Activated CD8-positive, alpha-beta memory T cell treated with anti-CD3 and anti-CD28 coated beads for 24 hours (primary cell): ENCODE results near the gene WWOX.
"Not testable (repeated sequence)": the region's sequence is repeated elsewhere in the genome, so short reads cannot be mapped to it uniquely, and the experiment has no call there.

ENCODE experiments used
- DNase-seq: peaks from one replicate; pipeline ENCODE4 v3.0.0-alpha.2; 2020

The WWOX gene

GRCh38 chr16:78669994-78670393 lies 570.5 kb downstream of the WWOX start:
- no peak for DNase-seq

DNA sequence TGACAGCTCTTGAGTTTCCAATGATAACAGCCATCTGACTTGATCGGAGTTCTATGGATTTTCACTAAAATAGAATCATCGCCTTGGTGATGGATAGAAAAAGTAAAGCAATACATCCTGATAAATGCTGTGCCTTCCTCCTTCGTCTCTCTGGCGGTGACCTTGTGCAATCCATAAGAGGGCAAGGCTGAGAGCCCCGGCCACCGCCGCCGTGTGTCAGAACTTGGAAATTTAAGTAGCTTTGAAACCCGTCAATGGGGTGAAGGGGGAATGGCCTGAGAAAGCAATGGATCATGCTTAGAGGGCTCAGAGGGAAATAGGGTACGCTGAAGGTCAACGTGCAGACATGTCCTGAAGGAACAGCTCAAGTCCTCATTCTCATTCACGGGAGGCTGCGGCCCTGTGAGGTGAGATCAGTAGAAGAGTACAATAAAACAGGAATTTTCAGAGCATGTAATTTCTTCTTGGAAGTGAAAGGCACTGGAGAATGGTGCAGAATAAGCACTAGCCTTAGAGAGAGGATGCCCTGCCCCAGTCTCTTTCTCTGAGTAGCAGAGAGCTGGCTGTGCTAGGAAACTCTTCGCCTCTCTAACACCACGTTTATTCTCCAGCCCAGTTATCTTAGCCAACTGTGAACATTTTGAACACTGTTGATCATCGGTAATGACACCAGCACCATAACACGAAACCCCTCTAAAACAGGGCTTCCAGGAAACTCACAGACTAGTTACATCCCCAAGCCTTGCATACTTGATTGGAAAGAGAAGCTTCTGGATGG lies 573.5 kb downstream of the WWOX start:
- DNase-seq, result no peak

DNA sequence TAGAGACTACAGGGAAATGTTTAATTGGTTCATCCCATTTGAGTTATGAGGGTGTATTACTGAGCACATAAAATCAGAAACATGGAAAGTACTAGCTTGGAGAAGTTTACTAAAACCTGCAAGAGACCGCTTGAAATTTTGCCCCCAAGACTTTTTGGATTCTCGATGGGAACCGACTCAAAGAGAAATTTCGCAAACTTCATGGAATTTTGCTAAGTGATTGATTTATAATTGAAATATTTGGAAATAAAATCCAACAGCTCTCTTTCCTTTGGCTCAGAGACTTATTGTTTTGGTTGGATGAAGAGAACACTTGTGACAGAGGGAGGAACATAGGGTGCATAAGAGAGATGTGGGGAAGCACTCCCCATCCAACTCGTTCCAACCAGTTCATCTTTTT lies 574.4 kb downstream of the WWOX start:
- DNase-seq, result no peak

GRCh38 chr16:78675312-78675711 lies 575.9 kb downstream of the WWOX start:
- DNase-seq, result no peak

DNA sequence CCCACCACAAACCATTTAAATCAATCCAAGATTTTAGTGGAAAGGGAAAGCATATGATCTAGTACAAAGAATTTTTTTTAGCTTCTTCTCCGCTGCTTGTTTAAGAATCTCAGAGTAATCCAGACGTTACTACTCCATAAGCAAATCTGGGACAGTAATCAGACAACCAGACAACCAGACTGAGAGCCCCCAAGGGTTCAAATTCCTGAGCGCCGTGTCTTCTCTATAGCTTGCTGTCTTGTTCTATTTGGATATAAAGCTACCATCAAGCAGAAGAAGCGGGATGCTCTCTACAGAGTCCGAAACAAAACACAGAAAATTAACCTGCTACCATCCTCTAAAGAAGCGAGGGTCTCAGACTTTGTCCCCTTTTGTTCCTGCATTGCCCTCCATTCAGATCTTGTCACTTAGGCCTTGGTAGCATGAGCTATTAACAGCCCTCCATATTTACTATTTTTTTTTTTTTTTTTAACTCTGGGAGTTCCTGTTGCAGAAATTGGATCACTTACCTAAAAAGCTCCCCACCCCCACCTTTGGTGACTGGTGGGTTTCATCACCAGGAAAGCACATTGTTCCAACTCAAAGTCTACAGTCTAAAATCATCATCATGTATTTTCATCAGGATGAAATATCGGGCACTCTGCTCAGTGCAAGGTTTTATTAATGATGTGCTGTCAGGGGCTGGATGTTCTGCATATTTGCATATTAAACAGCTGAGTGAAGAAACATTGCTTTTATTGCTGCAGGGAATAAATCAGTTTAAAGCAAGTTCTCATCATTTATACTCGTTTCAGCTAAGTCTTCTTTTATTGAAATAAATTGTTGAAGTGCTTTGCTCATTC lies 576.7 kb downstream of the WWOX start:
- DNase-seq, result no peak

- DNase-seq, result no peak
Observed at GRCh38 chr16:78677181-78677731, 577.8 kb downstream of the WWOX start.

GRCh38 chr16:78679546-78679945 lies 580.1 kb downstream of the WWOX start:
- no peak for DNase-seq

DNA sequence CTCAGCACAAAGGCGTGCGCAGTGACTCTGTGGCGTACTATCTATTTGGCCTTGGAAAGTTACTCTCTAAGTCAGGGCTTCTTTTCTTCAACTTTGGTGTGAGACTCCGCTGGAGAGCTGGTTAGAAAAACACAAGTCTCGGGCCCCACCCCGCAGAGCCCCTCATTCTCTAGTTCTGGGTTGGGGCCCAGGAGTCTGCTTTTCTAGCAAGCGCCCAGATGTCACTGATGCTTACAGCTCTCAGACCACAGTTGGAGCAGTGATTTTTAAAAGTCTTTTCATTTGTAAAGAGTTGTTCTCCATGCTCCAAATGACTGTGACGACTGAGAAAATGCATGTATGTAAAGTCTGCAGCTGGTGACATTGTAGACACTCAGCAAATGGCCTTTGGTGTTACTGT lies 582.3 kb downstream of the WWOX start:
- no peak for DNase-seq

DNA sequence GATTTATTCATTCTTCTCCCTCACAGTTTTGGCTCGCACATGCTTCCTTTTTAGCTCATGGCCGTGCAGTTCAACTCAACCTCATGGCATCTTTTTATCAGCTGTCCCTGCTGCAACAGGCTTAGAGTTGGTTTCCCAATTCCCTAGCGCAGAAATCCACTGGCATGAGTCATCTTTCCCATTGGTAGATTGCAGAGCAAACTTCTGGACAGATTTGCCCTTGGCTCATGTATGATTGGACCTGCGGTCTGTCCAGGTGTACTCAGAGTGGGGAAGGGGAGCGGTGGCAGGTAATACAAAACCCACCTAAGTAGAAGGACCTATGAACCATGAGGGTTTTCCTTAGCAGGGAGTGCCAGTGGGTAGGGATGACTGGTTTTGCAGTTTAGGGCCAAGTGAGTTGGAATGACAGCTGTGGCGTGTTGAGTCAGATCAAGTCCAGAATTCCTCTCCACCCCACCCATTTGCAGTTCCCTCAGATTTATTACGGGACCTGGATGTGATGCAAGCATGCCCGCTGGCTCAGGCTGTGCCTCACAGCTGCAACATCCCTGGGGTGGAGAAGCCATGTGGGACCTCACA lies 584.7 kb downstream of the WWOX start:
- DNase-seq, result no peak

GRCh38 chr16:78684655-78685375 lies 585.4 kb downstream of the WWOX start:
- DNase-seq, result no peak

DNA sequence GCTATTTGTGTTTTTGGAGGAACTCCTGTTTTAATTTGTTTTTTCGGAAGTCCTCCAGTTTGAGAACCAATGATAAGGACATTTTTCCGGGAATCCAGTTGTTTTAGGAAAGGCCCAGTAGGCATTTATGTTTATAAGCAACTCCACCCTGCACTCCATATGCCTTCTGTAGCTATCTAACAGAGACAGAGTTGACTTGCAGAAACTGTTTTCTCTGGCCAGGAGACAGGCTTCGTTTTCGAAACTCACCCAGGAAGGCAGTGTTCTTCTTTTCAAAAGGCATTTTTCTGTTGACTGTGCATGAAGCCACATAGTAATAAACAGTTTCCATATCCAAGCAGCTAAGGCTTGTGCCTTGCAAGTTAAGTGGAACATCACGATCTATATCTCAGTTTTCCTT lies 587.1 kb downstream of the WWOX start:
- DNase-seq, result no peak

DNA sequence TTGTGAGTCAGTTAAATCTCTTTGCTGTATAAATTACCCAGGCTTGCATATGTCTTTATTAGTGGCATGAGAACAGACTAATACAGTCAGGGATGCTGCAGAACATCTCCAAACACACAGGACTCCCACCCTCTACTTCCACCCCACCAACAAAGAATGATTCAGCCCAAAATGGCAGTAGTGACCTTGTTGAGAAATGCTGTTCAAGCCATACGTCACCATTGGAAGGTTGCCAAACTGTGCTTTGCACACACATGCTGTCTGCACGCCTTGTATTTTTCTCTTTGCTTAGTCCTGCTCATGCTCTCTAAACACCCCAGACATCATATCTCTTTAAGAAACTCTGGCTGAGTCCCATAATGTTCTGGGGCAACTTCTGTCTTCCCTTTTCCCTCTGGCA lies 589.6 kb downstream of the WWOX start:
- DNase-seq, result no peak

GRCh38 chr16:78689536-78689935 lies 590.1 kb downstream of the WWOX start:
- DNase-seq, result no peak

DNA sequence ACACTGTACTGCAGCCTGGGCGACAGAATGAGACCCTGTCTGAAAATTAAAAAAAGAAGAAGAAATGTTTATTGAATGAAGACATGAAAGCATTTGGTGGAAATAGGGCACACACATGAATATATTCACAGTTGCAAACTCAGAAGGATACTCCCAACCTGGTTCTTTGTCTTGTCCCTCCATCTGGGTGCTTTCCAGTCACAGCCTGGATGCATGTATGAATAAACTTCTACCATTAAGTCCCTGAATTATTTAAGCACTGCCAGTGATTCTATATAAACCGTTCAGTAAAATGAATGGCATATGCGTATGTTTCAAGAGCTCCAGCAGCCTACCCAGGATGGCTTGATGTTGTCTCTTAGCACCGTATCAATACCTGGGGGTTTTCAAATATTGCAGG lies 591.1 kb downstream of the WWOX start:
- DNase-seq, result no peak

- DNase-seq, result not testable (repeated sequence)
Observed at GRCh38 chr16:78691746-78692145, 592.3 kb downstream of the WWOX start.

- DNase-seq, result no peak
Observed at GRCh38 chr16:78693496-78693895, 594.0 kb downstream of the WWOX start.

- DNase-seq, result no peak
Observed at GRCh38 chr16:78694414-78694813, 595.0 kb downstream of the WWOX start.

DNA sequence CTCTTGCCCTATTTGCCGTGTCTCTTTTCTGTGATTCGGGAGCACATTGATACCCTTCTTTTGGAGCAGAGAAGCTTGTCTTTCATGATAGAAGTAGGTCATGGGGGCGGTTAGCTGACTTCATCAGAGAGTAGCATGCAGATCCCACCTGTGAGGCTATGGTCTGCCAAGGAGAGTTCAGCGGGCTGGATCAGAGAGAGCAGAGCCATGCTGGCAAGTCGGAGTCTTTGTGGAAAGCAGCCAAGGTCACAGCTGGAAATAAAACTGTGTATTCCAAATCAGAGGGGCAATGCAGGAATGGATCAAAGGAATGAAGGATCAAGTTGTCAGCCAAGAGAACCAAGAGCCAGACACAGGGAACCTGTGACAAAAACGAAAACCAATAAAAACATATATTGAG lies 595.9 kb downstream of the WWOX start:
- no peak for DNase-seq

DNA sequence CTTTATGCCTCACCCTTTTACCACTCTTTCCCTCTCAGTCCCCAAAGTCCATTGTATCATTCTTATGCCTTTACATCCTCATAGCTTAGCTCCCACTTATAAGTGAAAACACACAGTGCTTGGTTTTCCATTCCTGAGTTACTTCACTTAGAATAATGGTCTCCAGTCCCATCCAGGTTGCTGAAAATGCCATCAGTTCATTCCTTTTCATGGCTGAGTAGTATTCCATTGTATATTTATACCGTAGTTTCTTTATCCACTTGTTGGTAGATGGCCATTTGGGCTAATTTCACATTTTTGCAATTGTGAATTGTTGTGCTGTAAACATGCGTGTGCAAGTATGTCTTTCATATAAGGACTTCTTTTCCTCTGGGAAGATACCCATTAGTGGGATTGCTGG lies 597.3 kb downstream of the WWOX start:
- no peak for DNase-seq

- DNase-seq, result no peak
Observed at GRCh38 chr16:78697426-78697825, 598.0 kb downstream of the WWOX start.

DNA sequence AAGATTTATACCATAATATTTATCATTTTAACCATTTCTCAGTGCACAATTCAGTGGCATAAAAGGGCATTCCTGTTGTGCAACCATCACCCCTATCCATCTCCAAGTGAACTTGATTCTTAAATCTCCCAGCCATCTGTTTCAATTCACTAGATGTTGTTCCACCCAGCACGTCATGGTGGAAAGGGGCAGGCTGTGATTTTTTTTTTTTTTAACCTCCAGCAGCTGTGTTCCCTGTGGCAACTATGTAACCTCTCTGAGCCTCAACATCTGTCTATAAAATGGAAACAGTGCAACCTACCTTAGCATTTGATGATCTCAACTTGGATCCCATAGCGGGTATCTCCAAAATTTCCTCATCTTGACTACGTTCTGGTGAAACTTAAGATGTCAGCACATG lies 604.5 kb downstream of the WWOX start:
- no peak for DNase-seq

DNA sequence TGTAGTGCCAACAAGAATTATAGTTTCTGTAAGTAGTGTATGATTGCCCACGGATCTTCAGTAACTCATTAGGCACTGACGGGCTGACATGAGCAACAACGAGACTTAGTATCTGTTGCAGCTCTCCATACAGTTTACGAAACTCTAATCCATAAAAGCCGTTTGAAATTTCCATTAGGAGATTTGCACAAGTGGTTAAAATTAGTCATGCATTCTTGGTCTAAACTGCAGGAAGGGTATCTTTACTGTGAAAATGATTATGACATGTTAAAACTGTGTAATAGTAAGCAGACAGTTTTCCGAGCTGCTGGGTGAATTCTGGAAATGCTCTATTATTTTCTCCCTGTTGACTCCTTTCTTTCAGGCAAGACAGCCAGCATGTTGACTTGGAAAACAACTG lies 605.0 kb downstream of the WWOX start:
- DNase-seq, result no peak

DNA sequence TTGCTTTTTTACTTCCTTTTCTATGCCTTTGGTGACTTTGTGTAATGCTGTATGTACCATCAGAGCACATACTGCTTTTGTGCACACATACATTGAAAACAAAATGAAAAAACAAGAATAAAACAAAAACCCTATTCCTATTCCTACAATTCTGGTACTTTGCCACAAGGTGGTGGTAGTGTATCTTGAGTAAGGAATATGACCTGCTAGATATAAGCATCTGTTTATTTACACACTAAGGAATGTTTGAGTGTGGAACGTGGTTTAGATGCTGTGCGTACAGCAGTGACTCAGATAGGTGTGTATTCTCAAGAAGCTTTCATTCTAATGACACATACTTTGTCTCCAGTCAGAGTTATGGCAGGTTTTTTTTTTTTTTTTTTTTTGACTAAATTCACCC lies 606.2 kb downstream of the WWOX start:
- DNase-seq, result no peak
